Choroid plexus epithelial cell (primary cell): ENCODE data around the gene CTPS2.
"Not testable (repeated sequence)": the region's sequence is repeated elsewhere in the genome, so short reads cannot be mapped to it uniquely, and the experiment has no call there.

Source experiments
- DNase-seq: peaks from one replicate; pipeline ENCODE4 v3.0.0-alpha.2; 2010; ENCODE audit warnings: low read depth
- H3K4me3 ChIP-seq: 2 replicates; pipeline ENCODE4 v1.5.1; 2011; ENCODE audit warnings: low read depth, mild to moderate bottlenecking, control low read depth, low read length, moderate library complexity
- TF ChIP-seq, protein P1 (sequence below): conservative IDR thresholded peaks from 2 replicates; pipeline ENCODE4 v1.5.1; 2011; ENCODE audit warnings: low read depth, mild to moderate bottlenecking, control low read depth, inconsistent platforms, low read length, moderate library complexity

Gene CTPS2

DNA sequence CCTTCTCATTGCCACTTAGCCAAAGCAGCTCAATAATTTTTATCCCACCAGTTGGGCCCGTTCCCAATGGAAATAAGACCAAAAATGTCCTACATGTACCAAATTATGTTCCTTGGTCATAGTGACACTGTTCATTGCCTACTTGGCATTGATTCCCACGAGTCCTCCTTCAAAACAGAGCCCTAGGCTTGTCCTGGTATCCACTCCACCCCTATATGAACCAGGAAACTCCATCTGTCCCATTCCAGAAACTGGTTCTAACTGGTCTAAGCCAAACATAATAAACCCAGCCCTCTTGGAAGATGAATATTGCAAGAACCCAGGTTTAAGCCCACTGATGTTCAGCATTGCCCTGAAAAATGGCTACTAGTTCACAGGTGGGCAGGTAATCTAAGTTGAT is 93.4 kb downstream of the CTPS2 start:
- DNase-seq, result no peak
- TF ChIP-seq, protein P1, sequence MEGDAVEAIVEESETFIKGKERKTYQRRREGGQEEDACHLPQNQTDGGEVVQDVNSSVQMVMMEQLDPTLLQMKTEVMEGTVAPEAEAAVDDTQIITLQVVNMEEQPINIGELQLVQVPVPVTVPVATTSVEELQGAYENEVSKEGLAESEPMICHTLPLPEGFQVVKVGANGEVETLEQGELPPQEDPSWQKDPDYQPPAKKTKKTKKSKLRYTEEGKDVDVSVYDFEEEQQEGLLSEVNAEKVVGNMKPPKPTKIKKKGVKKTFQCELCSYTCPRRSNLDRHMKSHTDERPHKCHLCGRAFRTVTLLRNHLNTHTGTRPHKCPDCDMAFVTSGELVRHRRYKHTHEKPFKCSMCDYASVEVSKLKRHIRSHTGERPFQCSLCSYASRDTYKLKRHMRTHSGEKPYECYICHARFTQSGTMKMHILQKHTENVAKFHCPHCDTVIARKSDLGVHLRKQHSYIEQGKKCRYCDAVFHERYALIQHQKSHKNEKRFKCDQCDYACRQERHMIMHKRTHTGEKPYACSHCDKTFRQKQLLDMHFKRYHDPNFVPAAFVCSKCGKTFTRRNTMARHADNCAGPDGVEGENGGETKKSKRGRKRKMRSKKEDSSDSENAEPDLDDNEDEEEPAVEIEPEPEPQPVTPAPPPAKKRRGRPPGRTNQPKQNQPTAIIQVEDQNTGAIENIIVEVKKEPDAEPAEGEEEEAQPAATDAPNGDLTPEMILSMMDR, result no peak
- no peak overlapping the region for H3K4me3 ChIP-seq

DNA sequence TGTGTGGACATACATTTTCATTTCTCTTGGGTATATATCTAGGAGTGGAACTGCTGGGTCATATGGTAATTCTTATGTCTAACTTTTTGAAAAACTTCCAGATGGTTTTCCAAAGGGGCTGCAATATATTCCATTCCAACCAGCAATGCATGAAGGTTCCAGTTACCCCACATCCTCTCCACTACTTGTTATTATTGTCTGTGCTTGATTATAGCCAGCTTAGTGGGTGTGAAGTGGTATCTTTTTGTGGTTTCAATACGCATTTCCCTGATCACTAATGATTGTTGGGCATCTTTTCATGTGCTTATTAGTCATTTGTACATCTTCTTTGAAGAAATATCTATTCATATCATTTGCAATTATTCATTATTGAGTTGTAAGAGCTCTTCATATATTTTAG is 94.0 kb downstream of the CTPS2 start:
- TF ChIP-seq, protein P1, result no peak
- no peak for DNase-seq
- no peak overlapping the region for H3K4me3 ChIP-seq

DNA sequence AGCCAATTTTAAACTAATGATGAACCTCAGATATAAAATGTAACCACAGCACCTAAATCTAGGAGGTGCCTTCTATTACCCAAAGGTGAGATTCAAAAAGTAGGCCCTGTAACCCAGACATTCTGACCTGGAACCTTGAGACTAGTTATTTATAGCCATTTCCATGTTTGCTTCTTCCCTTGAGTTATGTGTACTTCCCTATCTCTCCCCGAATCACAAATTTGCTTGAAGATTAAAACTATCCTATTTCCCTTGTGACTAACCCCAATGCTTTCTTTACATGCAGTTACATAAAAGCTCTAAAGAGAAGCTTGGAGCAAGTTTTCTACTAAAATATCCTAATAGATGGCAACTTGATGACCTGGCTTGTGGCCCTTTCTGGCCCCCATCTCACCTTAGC is 95.1 kb downstream of the CTPS2 start:
- no peak for DNase-seq
- TF ChIP-seq, protein P1, result no peak
- H3K4me3 ChIP-seq, result no peak overlapping the region

DNA sequence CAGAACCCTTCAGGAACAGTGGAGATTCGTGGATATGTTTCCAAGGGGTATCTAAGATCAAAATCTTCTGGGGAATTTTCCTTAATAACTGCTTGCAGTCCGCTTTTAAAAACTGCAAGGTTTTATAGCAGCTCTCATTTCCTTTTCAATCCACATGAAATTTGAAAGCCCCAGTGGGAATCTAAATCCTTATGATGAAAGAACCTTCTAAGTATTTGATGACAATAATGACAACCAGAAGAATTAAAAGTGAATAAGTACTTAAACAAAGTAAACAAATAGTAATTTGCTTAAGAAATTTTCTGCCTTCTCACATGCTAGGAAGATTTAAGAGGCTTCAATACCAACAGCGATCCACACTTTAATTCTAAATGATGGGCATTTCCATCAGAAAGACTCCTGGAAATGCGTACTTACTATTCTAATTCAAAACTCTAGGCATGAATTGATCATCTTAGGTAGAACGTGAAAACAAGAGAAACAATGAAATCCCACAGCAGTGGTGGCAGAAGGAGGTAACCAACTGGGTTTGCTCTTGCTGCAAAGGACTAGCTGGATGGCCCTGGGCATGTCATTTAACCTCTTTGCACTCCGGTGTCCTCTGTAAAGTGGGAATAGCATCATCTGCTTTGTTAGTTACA is 100.1 kb downstream of the CTPS2 start:
- no peak for DNase-seq

DNA sequence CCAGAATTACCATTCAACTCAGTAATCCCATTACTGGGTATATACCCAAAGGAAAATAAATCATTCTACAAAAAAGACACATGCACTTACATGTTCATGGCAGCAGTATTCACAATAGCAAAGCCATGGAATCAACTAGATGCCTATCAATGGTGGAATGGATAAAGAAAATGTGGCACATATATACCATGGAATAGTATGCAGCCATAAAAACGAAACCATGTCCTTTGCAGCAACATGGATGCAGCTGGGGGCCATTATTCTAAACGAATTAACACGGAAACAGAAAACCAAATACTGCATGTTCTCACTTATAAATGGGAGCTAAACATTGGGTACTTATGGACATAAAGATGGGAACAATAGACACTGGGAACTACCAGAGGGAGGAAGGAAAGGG is 101.8 kb downstream of the CTPS2 start:
- not testable (repeated sequence) for H3K4me3 ChIP-seq

More for the DNA sequence above, 100.1 kb downstream of the CTPS2 start:
- TF ChIP-seq, protein P1, result no peak
- no peak overlapping the region for H3K4me3 ChIP-seq

DNA sequence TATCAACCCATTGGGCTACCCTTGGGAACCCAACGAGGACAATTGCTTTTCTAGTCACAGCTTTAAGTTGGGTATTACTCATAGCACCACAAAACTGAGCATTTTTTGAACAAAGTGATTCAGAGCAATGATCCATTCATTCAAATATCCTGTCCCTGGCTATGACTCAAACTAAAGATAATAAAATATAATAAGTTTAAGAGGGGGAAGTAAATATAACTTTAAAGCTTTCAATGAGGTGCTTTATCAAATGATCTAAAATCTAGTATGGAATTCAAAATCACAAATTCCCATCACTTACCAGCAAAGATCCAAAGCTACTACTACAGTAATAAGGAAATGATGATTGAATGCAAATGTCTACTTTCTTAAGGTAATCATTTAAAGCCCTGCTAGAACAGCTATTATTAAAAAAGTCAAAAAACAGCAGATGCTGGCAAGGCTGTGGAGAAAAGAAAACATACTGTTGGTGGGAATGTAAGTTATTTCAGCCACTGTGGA is 102.3 kb downstream of the CTPS2 start:
- peak; percentile 28 for DNase-seq
- H3K4me3 ChIP-seq, result no peak overlapping the region
- TF ChIP-seq, protein P1, result no peak

More for the DNA sequence above, 101.8 kb downstream of the CTPS2 start:
- not testable (repeated sequence) for DNase-seq

DNA sequence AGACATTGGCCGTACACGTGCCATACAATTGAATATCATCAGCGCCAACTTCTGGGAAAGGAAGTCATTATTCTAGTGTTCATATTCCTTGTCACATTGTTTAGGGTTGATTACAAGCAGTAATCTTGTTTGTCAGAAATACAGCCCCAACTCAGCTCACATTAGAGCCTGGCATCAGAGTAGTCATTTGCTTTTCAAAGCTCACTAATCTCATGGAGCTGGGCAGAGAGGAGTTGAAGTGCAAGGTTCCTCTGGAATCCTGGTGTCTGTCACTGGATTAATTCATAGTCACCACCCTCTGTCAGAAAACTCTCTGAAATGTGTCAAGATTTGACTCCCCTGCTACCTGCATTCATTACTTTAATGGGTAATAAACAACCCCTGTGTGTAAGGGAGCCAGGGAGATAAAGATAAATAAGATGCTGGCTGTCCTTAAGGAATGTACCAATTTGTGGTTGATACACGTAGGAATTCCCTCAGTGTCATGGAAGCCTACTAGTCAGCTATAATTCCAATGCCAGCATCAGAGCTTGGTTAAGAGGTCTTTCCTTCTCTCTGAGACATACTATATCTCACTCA is 106.2 kb downstream of the CTPS2 start:
- no peak overlapping the region for H3K4me3 ChIP-seq
- TF ChIP-seq, protein P1, result no peak
- no peak for DNase-seq
